ENCODE data around the gene MPC1.
"Not testable (repeated sequence)": the region's sequence is repeated elsewhere in the genome, so short reads cannot be mapped to it uniquely, and the experiment has no call there.

MPC1 gene

DNA sequence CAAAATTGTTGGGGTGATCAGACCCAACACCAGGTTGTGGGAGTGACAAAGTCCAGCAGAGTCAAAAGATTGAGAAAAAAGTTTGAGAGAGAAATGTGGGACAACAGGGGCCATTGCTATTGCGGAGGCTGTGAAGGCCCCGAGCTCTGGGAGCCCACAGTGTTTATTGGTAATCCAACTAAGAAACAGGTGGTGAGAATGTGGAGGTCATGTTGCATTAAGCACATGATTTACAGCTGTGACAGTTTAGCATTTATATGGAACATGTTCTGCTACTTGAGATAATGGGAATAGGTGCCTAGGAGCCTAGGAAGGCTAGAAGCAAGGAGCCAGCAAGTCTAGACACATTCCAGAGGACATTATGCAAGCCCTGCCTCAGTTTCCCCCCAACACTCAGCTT, 37.8 kb downstream of the MPC1 start:
- DNase-seq (ENCODE audit: low read depth) = not testable (repeated sequence)

DNA sequence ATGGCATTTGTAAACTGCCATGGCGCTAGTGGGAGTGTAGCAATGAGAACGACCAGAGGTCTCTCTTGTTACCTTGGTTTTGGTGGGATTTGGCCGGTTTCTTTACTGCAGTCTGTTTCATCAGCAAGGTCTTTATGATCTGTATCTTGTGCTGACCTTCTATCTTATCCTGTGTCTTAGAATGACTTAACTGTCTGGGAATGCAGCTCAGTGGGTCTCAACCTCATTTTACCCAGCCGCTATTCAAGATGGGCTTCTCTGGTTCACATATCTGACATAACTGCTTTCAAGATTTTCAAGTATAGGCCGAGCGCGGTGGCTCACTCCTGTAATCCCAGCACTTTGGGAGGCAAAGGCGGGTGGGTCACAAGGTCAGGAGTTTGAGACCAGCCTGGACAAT, 38.5 kb downstream of the MPC1 start:
- no peak for DNase-seq (ENCODE audit: low read depth)

DNA sequence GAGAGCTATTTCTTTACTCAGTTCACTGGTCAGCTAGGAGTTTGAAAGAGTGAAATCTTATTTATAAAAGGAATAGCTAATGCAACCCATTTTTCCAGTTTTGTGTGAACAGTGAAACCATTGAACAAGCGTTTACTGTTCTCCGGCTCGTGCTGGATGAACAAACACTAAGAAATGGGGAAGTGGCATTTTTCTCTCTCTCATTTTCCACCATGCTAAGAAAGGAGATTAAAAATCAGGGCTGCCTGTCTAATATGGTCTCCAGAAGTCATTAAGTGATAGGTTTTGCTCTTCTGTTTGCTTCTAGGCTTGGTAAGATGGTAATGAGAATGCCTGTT, 39.6 kb downstream of the MPC1 start:
- no peak for DNase-seq (ENCODE audit: low read depth)

DNA sequence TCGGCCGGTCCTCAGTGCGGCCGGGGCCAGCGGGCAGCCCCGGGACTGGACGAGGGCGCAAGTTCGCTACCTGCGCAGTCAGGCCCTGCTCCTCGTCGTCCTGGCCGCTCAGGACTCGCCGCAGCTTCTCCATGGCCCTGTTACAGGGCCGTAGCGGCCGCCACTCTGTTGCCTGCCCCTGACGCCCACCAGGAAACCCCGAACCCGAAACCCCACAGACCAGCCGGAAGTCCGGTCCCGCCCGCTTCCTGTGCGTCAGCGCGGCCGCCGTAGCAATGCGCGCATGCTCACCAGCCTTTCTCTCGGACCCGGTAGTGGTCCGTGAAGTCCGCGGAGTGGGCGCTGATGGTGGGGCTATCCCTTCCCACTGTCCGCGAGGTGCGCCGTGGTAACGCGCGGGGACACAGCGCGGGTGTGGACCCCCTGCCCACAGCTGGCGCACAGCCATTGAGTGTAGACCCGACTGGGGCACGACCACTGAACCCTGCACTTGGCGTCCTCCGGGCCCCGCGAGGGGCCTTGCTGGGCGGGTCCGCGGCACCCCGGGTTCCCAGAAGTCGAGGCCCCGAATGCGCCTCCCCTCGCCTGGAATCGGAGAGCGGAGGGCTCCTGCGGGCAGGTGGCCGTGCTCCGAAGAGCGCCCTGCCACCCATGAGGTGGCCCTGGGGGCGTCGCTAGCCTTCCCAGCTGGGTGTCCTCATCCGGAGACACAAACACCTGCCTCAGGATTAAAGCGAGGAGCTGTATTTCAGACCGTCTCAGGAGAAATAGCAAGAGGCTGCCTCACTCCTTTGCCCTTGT, 40.2 kb downstream of the MPC1 start, which contains the start of gene SFT2D1:
Gene SFT2D1 (minus strand): TSS at position 197 of the 801 bp plus-strand sequence. CDS start 64 bp downstream, at position 133.
- peak; percentile 77 for DNase-seq (ENCODE audit: low read depth)

DNA sequence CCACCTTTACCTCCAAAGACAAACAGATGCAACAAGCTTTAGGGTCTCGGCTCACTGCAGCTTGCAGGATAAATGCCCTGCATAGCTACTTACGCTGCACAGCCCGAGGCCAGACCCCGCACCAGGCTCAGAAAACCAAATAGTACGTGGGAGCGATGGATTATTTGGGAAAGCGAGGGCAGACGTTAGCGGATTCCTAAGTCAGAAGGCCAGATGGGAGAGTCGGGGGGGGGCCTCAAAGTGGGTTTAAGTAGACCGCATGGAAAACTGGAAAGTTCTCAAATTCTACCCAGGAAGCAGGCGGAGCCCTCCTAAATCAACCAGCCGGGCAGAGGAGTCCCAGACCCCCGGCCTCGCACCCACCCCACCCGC, 40.8 kb downstream of the MPC1 start:
- no peak for DNase-seq (ENCODE audit: low read depth)

DNA sequence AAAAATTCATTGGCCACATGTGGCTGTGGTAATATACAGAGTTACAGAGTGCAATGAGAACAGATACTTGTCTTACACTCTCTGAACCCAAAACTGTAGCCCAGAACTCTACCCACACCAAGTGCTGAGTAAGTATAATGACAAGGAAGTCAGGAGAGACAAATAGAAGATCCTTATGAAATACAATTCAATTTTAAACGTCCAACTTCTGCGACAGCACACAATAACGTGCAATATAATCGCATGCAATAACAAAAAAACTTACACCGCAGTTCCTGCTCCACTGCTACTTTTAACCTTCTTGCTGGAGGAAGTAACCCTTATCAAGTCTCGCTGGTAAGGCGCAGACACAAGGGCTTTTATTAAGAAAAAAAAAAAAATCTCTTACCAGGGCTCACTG, 41.3 kb downstream of the MPC1 start:
- DNase-seq (ENCODE audit: low read depth) = no peak

DNA sequence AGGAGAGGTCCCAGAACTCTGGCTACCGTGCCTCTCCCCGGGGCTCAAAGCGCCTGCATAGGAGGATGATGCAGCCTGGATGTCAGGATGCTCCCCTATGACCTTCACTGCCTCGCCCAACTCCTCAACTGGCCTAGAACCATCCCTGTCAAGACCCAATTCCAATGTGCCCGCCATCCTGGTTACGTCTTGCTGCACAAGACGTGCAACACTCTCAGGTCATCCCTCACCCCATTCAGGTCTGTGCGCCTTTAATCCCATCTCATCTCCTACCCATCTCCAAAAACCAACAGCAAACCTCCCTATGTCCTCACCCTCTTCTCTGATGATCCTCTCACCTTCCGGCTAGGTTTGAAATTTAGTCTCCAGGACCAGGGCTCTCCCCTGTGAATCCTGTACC, 43.9 kb downstream of the MPC1 start:
- no peak for DNase-seq (ENCODE audit: low read depth)

DNA sequence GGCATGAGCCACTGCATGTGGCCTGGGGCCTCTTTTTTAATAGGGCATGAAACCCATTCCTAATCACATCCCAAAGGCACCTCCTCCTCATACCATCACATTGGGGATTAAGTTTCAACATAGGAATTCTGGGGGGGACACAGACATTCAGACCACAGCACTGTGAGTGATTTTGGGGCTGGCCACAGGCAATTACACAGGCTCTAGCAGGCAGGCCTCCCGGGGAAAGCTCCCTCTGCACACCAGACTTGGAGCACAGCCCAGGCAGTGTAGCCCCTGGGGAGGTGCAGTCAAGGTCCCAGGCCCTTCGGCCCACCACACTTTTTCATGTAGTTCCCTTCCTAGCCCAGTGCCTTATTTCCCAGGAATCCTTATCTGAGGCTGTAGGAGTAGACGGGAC, 45.9 kb downstream of the MPC1 start:
- DNase-seq (ENCODE audit: low read depth) = no peak

GRCh38 chr6:166335378-166336302, 47.1 kb downstream of the MPC1 start:
- DNase-seq (ENCODE audit: low read depth) = no peak

GRCh38 chr6:166334878-166335277, 47.9 kb downstream of the MPC1 start:
- DNase-seq (ENCODE audit: low read depth) = no peak

DNA sequence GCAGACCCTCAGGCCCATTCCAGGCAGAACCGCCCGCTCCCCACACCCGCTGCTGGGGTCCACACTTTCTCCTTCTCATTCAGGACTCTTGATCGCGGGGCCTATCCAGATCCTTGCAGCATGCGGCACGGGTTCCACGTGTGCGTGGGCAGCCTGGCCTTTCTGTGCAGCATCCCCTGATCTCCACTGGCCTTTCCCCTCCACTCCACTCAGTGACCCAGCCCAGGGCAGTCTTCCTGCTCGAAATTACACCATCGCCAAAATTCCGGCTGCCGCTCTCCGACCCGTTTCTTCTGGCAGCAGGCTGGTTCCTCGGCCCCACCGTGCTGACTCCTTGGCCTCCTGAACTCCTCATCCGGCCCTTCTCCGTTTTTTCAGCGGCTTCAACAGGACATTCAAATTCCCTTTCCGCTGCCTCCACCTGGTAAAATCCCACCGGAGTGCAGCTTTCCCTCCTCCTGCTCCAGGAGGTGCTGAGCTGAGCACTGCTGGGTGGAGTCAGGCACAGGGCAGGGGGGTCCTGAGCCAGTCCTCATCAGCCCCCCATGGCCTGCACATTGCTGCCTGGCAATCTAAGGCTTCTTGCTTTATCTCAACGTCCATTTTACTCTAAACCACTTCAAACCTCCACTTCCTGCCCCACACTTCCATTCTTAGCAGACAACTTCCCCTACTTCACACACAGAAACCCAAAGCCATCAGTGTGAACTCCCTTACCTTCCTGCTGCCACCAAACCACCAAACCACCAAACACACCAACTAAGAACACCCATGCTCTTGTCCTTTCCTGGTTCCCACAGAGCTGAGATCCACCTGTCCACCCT, 49.4 kb downstream of the MPC1 start:
- no peak for DNase-seq (ENCODE audit: low read depth)

DNA sequence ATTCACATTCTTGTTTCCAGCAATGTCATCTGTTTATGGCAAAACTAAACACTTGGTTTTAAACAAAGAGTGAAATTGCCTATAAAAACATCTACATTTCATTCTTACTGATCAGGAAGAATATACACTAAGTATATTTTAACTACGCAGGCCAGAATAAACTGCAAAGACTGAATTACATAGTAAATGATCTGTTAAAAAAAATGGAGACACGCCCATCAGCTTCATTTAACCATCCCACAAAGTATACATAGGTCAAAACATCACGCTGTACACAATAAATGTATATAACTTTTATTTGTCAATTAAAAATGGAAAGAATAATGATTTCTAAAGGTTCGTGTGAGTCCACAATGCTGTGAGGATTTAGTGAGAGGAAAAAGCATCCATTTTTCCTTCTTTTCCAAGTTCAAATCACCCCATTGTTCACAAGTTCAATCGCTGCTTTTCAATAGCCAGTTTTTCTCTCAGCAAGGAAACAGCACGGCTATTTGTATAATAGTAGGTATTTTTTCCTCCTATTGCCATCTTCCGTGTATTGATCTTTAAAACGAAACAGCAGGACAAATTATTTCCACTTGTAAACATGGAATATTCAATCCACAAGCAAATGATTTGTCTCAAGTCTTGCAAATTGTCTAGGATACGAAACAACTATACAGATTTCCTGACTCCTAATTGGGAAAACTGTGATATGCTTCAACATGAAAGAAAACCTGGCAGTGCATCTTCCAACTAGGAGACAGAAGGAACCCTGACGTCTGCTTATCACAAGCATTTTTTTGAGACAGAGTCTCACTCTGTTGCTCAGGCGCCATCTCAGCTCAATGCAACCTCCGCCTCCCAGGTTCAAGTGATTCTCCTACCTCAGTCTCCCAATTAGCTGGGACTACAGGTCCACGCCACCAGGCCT, 51.0 kb downstream of the MPC1 start:
- no peak for DNase-seq (ENCODE audit: low read depth)

DNA sequence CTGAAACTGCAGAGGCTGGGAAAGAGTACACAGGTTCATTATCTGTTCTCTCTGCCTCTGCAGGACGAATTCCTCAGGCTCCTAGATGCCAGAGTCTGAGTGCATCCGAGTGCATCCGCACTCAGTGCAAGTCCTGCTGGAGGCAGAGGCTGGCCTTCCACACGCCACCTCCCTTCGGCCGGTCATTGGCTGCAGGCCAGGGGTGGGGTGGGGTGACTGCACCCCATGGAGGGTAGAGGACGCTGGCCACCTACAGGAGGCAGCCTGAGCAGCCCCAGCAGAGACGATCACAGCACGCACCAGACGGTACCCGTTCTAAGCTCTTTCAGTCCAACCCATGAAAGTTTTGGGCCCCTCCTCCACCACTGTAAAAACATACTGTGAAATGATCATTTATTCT, 52.1 kb downstream of the MPC1 start:
- DNase-seq (ENCODE audit: low read depth) = no peak

DNA sequence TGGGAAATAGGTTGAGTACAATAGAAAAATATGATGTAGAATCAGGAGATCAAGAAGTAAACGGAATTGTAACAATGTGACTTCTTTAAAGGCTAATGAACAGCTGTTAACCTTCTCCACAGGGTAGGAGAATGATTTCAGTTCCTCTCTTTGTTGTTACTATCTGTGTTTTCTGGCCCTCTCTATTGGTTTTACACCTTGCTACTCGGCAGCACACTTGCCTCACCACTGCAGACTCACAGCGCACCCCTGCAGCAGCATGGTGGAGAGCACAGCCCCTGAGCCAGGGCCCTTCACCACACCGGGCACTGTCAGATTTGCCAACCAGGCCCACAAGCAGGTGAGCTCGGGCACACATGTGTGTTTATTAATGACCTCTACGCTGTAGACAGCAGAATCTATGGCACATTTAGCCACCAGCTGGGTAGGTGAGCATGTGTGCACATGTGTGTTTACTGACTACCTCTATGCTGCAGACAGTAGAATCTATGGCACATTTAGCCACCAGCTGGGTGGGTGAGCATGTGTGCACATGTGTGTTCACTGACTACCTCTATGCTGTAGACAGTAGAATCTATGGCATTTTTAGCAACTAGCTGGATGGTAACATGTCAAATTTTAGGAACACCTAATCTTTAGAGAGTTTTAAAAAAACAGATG, 57.2 kb downstream of the MPC1 start:
- no peak for DNase-seq (ENCODE audit: low read depth)

- no peak for DNase-seq (ENCODE audit: low read depth)
These were observed 59.3 kb downstream of the MPC1 start for GRCh38 chr6:166323395-166323794.

- DNase-seq (ENCODE audit: low read depth) = no peak
These were observed 63.8 kb downstream of the MPC1 start for GRCh38 chr6:166318649-166319600.

DNA sequence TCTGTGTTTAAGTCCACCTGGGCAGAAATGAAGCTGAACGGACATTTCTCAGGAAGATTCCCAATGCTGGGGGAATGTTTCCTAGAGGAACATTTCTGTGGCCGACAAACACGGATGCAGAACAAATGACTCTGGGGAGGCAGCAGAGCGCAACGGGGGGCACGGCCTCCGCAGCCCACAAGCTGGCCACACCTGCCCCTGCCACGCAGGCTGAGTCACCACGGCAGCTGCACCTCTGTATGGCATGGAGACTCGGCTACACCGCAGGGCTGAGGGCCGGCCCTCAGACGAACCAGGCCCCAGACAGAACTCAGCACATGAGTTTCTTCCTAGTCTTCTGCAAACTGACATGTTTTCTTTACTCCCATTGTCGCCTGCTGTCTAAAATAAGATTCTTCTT, 64.5 kb downstream of the MPC1 start:
- no peak for DNase-seq (ENCODE audit: low read depth)

- no peak for DNase-seq (ENCODE audit: low read depth)
These were observed 65.2 kb downstream of the MPC1 start for GRCh38 chr6:166317261-166318212.

All from activated T-cell treated with anti-CD3 and anti-CD28 coated beads for 24 hours (primary cell).